OCI-LY3 (cell line): ENCODE data around the gene EIF2D.

ENCODE experiments used
- H2AFZ ChIP-seq: fragments of 200-600, 300-600 bp; shearing (Covaris generic); 2 replicates; pipeline ENCODE4 v1.6.0; 2014; ENCODE audit warnings: antibody characterized with exemption, low read depth, low read length
- H3K27ac ChIP-seq: fragments of 200-600, 300-600 bp; sonication (generic); 2 replicates; pipeline ENCODE4 v1.5.1; 2014; ENCODE audit warnings: mild to moderate bottlenecking, low read length, moderate library complexity, mixed read lengths
- H3K27me3 ChIP-seq: fragments of 200-600, 300-600 bp; sonication (generic); 2 replicates; pipeline ENCODE4 v1.6.1; 2014; ENCODE audit warnings: low read depth, low read length, mixed read lengths
- H3K36me3 ChIP-seq: fragments of 200-600, 300-600 bp; sonication (generic); replicated peaks from 2 replicates; pipeline ENCODE3; 2014; ENCODE audit warnings: low read depth, low read length, mixed read lengths
- H3K4me1 ChIP-seq: fragments of 300-600, 200-600 bp; sonication (generic); 2 replicates; pipeline ENCODE4 v1.6.1; 2014; ENCODE audit warnings: low read length, mixed read lengths
- H3K4me2 ChIP-seq: fragments of 200-600, 300-600 bp; sonication (generic); 2 replicates; pipeline ENCODE4 v1.6.1; 2014; ENCODE audit warnings: low read length, mixed read lengths
- H3K4me3 ChIP-seq: fragments of 300-600, 200-600 bp; sonication (generic); 2 replicates; pipeline ENCODE4 v1.5.1; 2014; ENCODE audit warnings: antibody characterized with exemption, mild to moderate bottlenecking, low read length, moderate library complexity
- H3K79me2 ChIP-seq: fragments of 300-600, 200-600 bp; shearing (Covaris generic); 2 replicates; pipeline ENCODE4 v1.6.1; 2014; ENCODE audit warnings: mild to moderate bottlenecking, low read length, mixed read lengths
- H3K9ac ChIP-seq: fragments of 300-600, 200-600 bp; shearing (Covaris generic); 2 replicates; pipeline ENCODE4 v1.6.0; 2014; ENCODE audit warnings: mild to moderate bottlenecking, low read length, moderate library complexity
- H3K9me3 ChIP-seq: fragments of 200-600, 300-600 bp; shearing (Covaris generic); 2 replicates; pipeline ENCODE4 v1.6.1; 2014; ENCODE audit warnings: low read length, mixed read lengths; ENCODE audit not compliant: insufficient read depth
- H4K20me1 ChIP-seq: fragments of 200-600, 300-600 bp; sonication (generic); 2 replicates; pipeline ENCODE4 v1.6.1; 2016; ENCODE audit warnings: low read length, mixed read lengths; ENCODE audit not compliant: insufficient read depth
- EZH2phosphoT487 ChIP-seq: fragments of 200-600 bp; shearing (Covaris generic); IDR thresholded peaks from 2 replicates; pipeline ENCODE4 v1.6.1; 2018; ENCODE audit warnings: antibody characterized with exemption, mixed run types, low read depth
- TF ChIP-seq, protein P1 (sequence below): fragments of 200-600, 300-600 bp; sonication (generic); IDR thresholded peaks from 2 replicates; pipeline ENCODE4 v1.5.1; 2014; ENCODE audit warnings: antibody characterized with exemption, low read length, low read depth

EIF2D gene

DNA sequence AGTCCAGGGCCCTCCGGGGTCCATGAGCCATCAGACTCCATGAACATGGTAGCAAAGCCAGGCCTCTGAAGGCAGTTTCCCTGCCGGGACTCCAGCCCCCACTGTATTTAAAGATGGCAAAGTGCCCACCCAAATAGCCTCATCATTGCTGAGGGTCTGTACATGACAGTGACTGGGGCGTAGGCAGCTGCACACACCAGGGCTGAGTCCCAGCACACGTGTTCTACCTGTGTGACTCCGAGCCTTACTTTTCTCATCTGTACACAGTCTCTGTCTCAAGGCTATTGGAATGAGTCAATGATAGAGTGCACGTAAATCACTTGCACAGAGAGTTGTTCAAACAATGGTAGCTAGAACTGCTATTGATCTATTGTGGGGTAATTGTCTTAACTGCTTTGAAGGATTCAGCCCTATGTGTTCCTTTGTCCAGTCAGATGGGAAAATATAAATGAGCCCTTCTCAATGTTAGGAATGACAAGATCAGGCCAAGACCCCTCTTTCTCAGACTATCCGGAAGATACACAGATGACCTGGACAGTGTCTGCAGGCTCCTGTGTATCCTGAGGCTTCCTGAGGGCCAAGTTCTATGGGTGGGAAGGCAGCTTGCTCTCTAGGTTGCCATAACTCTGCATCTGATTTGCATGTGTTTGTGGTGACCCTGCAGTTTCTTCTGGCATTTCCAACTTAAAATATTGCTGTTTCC is 56.1 kb downstream of the EIF2D start:
- H3K27ac ChIP-seq = peak overlapping the region; percentile 88
- TF ChIP-seq, protein P1, sequence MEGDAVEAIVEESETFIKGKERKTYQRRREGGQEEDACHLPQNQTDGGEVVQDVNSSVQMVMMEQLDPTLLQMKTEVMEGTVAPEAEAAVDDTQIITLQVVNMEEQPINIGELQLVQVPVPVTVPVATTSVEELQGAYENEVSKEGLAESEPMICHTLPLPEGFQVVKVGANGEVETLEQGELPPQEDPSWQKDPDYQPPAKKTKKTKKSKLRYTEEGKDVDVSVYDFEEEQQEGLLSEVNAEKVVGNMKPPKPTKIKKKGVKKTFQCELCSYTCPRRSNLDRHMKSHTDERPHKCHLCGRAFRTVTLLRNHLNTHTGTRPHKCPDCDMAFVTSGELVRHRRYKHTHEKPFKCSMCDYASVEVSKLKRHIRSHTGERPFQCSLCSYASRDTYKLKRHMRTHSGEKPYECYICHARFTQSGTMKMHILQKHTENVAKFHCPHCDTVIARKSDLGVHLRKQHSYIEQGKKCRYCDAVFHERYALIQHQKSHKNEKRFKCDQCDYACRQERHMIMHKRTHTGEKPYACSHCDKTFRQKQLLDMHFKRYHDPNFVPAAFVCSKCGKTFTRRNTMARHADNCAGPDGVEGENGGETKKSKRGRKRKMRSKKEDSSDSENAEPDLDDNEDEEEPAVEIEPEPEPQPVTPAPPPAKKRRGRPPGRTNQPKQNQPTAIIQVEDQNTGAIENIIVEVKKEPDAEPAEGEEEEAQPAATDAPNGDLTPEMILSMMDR = no peak
- TF ChIP-seq EZH2phosphoT487 = no peak
- H3K4me1 ChIP-seq = peaks cover 50% of the 10 kb centered on the region
- H3K9ac ChIP-seq = peak overlapping the region; percentile 98
- H3K79me2 ChIP-seq = peaks cover 45% of the 10 kb centered on the region
- H3K27me3 ChIP-seq = no peaks in the 10 kb centered on the region
- H3K9me3 ChIP-seq = no peaks in the 10 kb centered on the region
- H3K4me2 ChIP-seq = peak overlapping the region; percentile 88
- H2AFZ ChIP-seq = peak overlapping the region; percentile 5; the same call in 1 of the 2 replicates
- peaks cover 17% of the 10 kb centered on the region for H3K36me3 ChIP-seq
- H3K4me3 ChIP-seq = peak overlapping the region; percentile 84
- peaks cover 10% of the 10 kb centered on the region; the same call in 1 of the 2 replicates for H4K20me1 ChIP-seq

- Histone ChIP-seq H3K27me3 (no peaks in the 10 kb centered on the region), H3K4me3 (peak overlapping the region; percentile 84), H3K36me3 (peaks cover 10% of the 10 kb centered on the region), H3K4me1 (peaks cover 47% of the 10 kb centered on the region), H2AFZ (peak overlapping the region; percentile 9; the same call in 1 of the 2 replicates), H3K9ac (peak overlapping the region; percentile 98), H3K79me2 (peaks cover 38% of the 10 kb centered on the region), H3K9me3 (no peaks in the 10 kb centered on the region), H3K4me2 (peak overlapping the region; percentile 88), H4K20me1 (peaks cover 10% of the 10 kb centered on the region; the same call in 1 of the 2 replicates), H3K27ac (peak overlapping the region; percentile 88)
- no peak for TF ChIP-seq EZH2phosphoT487
- TF ChIP-seq, protein P1 = no peak
Observed at GRCh38 chr1:206555473-206555935, 56.8 kb downstream of the EIF2D start.

GRCh38 chr1:206554701-206555472 is 57.4 kb downstream of the EIF2D start:
- peak overlapping the region; percentile 88; the same call in 1 of the 2 replicates for H3K27ac ChIP-seq
- peaks cover 7% of the 10 kb centered on the region; the same call in 1 of the 2 replicates for H4K20me1 ChIP-seq
- no peaks in the 10 kb centered on the region for H3K27me3 ChIP-seq
- H3K4me3 ChIP-seq = peak overlapping the region; percentile 84
- H3K9ac ChIP-seq = peak overlapping the region; percentile 98; the same call in 1 of the 2 replicates
- no peak overlapping the region for H2AFZ ChIP-seq
- H3K9me3 ChIP-seq = no peaks in the 10 kb centered on the region
- H3K4me2 ChIP-seq = peak overlapping the region; percentile 88
- TF ChIP-seq, protein P1 = no peak
- TF ChIP-seq EZH2phosphoT487 = no peak
- peaks cover 4% of the 10 kb centered on the region for H3K36me3 ChIP-seq
- H3K79me2 ChIP-seq = peaks cover 32% of the 10 kb centered on the region
- H3K4me1 ChIP-seq = peaks cover 41% of the 10 kb centered on the region

GRCh38 chr1:206554211-206554610 is 58.1 kb downstream of the EIF2D start:
- H3K4me3 ChIP-seq = no peak overlapping the region
- H3K79me2 ChIP-seq = peaks cover 25% of the 10 kb centered on the region
- H3K9me3 ChIP-seq = no peaks in the 10 kb centered on the region
- no peak overlapping the region for H3K27ac ChIP-seq
- no peak for TF ChIP-seq EZH2phosphoT487
- TF ChIP-seq, protein P1 = no peak
- peaks cover 34% of the 10 kb centered on the region for H3K4me1 ChIP-seq
- H3K4me2 ChIP-seq = no peak overlapping the region
- peaks cover 3% of the 10 kb centered on the region for H3K36me3 ChIP-seq
- H3K9ac ChIP-seq = no peak overlapping the region
- no peaks in the 10 kb centered on the region for H3K27me3 ChIP-seq
- H4K20me1 ChIP-seq = 0 out of 2 replicates have a peak, but pooled peaks cover under 1% of the 10 kb centered on the region
- no peak overlapping the region for H2AFZ ChIP-seq
